Stomach (tissue), 9 donors: ENCODE measurements around the gene LIME1. TPM values are rescaled to one million over a fixed set of nuclear protein-coding genes. Genes with fewer than 3 reads are reported as not detected.

Source experiments
- DNase-seq, 2 donors: peaks; one replicate each; pipeline versions ENCODE4 v3.0.0 to v3.0.0-alpha.2; 2013 to 2019
- H3K27ac ChIP-seq, 5 donors: fragments of 200-600 bp in 4 of 5; sonication (generic) in 4 of 5; one replicate each; pipeline ENCODE4 v1.5.1; 2013 to 2019; ENCODE audit warnings: mild to moderate bottlenecking in 1 of 5, moderate library complexity in 1 of 5
- H3K27me3 ChIP-seq, 3 donors: fragments of 200-600 bp; sonication (generic); one replicate each; pipeline ENCODE4 v1.5.1; 2017 to 2019; ENCODE audit warnings: mixed run types in 1 of 3
- H3K36me3 ChIP-seq, 4 donors: fragments of 200-600 bp; sonication (generic); 1 replicate in 3 of 4; 2 replicates in 1 of 4; pipeline ENCODE4 v1.5.1; 2016 to 2019
- H3K4me1 ChIP-seq, 4 donors: fragments of 200-600 bp; sonication (generic); one replicate each; pipeline ENCODE4 v1.5.1; 2016 to 2019
- H3K4me3 ChIP-seq, 4 donors: fragments of 200-600 bp; sonication (generic) in 3 of 4; one replicate each; pipeline ENCODE4 v1.5.1; 2016 to 2019; ENCODE audit warnings: mild to moderate bottlenecking in 1 of 4
- H3K9me3 ChIP-seq, 4 donors: fragments of 200-600 bp; sonication (generic); one replicate each; pipeline ENCODE4 v1.5.1; 2016 to 2019
- EP300 ChIP-seq: sonication (generic); formaldehyde crosslinking; IDR thresholded peaks from one replicate; pipeline ENCODE4 v1.6.1; 2017; ENCODE audit warnings: antibody characterized with exemption
- POLR2A ChIP-seq, 4 donors: fragments of 450-650 bp; IDR thresholded peaks; one replicate each; pipeline ENCODE4 v1.6.1; 2016; ENCODE audit warnings: antibody characterized with exemption in 4 of 4, control low read depth in 2 of 4, mild to moderate bottlenecking in 1 of 4, moderate library complexity in 1 of 4
- POLR2AphosphoS5 ChIP-seq, 3 donors: sonication (generic); formaldehyde crosslinking; IDR thresholded peaks; one replicate each; pipeline ENCODE4 v1.6.1; 2016; ENCODE audit warnings: antibody characterized with exemption in 3 of 3
- WGBS, 5 donors: extraction: QIAGEN DNeasy Blood & Tissue Kit in 3 of 5; methylation state at CpG; one replicate each; pipeline versions ENCODE4 v1.1.5 to v1.1.7; 2013 to 2018; 5-methylcytosine and 5-hydroxymethylcytosine counted together
- intact Hi-C: fragments of 100-400 bp; cut with DNase I; formaldehyde crosslinking; loops from one replicate; pipeline ENCODE4 v1.15.1; 2023; ENCODE audit warnings: low total_unique reads
- polyA plus RNA-seq, 3 donors: library from polyadenylated mRNA; stranded (reverse); fragments of 200-250 nt; gene quantifications; one replicate each; pipeline ENCODE4 v1.2.3, GENCODE V29; 2013
- total RNA-seq, 5 donors: library from RNA; depleted of rRNA; stranded (reverse); fragments of >200 nt; gene quantifications; one replicate each; pipeline versions ENCODE4 v1.1.0 to v1.2.3, GENCODE V29; 2014 to 2016
- TF ChIP-seq, protein P1 (sequence below), 7 experiments: fragments of 450-650 bp in 4 of 7; fragments of 200-600 bp in 3 of 7; sonication (generic) in 3 of 7; IDR thresholded peaks; one replicate each; pipeline ENCODE4 v1.5.1; 2016 to 2019; ENCODE audit warnings: antibody characterized with exemption in 7 of 7, control low read depth in 2 of 7, mild to moderate bottlenecking in 1 of 7
- donor health status: healthy with polysubstance abuse.
- donor health status: Bipolar disorder and iron deficiency.
- donor health status: healthy.

LIME1 gene
- total and polyA plus RNA-seq, 8 donors: 3.6 to 117 (median 18.5) TPM

DNA sequence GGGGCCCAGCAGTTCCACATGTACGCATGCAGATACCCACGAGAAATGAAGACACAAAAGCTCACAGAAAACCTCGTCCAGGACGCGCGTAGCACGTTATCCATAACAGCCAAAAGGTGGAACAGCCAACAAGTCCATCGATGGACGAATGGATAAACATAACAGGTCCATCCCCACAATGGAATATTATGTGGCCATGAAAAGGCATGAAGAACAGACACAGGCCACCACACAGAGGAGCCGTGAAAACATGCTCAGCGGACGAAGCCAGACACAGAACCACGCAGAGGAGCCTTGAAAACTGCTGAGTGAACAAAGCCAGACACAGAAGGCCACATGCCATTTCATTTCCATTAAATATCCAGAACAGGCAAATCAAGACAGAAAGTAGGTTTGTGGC is 41.1 kb downstream of the LIME1 start:
- Histone ChIP-seq H3K9me3 (no peaks in the 10 kb centered on the region), H3K4me1 (peaks cover 8 to 19% (median 13%) of the 10 kb centered on the region in 4 donors), H3K36me3 (no peaks in the 10 kb centered on the region), H3K27ac (no peak overlapping the region), H3K27me3 (peaks cover 0 to 13% (median 3%) of the 10 kb centered on the region in 3 donors), H3K4me3 (no peak overlapping the region)
- intact Hi-C loops: no loop called here
- no peak for DNase-seq
- WGBS, 5 donors: 93 to 96% (median 95%) methylated on average over 13 of the region's 13 CpGs
- TF ChIP-seq POLR2A (IDR thresholded peaks at IDR 0.05) (no peak), POLR2AphosphoS5 (IDR thresholded peaks at IDR 0.05) (no peak), EP300 (no peak)
- TF ChIP-seq, protein P1, sequence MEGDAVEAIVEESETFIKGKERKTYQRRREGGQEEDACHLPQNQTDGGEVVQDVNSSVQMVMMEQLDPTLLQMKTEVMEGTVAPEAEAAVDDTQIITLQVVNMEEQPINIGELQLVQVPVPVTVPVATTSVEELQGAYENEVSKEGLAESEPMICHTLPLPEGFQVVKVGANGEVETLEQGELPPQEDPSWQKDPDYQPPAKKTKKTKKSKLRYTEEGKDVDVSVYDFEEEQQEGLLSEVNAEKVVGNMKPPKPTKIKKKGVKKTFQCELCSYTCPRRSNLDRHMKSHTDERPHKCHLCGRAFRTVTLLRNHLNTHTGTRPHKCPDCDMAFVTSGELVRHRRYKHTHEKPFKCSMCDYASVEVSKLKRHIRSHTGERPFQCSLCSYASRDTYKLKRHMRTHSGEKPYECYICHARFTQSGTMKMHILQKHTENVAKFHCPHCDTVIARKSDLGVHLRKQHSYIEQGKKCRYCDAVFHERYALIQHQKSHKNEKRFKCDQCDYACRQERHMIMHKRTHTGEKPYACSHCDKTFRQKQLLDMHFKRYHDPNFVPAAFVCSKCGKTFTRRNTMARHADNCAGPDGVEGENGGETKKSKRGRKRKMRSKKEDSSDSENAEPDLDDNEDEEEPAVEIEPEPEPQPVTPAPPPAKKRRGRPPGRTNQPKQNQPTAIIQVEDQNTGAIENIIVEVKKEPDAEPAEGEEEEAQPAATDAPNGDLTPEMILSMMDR (IDR thresholded peaks at IDR 0.05): no peak

DNA sequence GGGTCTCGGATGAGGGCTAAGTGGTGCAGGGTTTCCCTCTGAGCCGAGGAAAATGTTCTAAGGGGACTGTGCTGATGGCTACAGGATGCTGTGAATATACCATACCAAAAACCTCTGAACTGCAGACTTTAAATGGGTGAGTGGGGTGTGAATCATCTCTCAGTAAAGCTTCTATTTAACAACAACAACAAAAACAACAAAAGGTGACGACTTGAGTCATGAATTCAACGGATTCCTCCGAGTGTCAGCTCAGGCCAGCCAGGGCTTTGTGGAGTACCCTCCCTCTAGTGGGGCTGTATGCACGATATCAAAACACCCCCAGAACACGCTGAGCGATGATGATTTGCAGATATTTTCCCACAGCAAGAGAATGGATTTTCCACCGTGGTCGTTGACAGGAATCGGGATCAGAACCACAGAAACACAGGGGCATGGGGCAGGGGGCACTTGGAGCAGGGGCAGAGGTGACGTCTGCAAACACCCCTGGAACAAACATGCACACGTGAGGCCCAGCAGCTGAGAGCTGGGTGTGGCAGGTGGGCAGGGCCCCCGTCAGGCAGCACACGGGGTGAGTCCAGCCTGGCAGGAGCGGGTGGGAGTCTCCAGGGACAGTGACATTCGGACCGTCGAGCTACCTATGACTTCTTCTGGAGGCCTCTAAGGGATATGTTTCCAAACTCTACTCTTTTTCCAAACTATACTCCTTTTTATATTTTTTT is 41.7 kb downstream of the LIME1 start:
- Histone ChIP-seq H3K9me3 (no peaks in the 10 kb centered on the region), H3K4me3 (no peak overlapping the region), H3K4me1 (peaks cover 8 to 17% (median 11%) of the 10 kb centered on the region in 4 donors), H3K36me3 (no peaks in the 10 kb centered on the region), H3K27ac (no peak overlapping the region), H3K27me3 (peaks cover 0 to 13% (median 3%) of the 10 kb centered on the region in 3 donors)
- 48 to 58% (median 54%) methylated on average over 18 to 19 of the region's 19 CpGs for WGBS, 5 donors
- DNase-seq: no peak
- intact Hi-C loops: no loop called here
- no peak for TF ChIP-seq EP300
- TF ChIP-seq POLR2A (IDR thresholded peaks at IDR 0.05): no peak
- TF ChIP-seq POLR2AphosphoS5 (IDR thresholded peaks at IDR 0.05): no peak
- TF ChIP-seq, protein P1 (IDR thresholded peaks at IDR 0.05): no peak

DNA sequence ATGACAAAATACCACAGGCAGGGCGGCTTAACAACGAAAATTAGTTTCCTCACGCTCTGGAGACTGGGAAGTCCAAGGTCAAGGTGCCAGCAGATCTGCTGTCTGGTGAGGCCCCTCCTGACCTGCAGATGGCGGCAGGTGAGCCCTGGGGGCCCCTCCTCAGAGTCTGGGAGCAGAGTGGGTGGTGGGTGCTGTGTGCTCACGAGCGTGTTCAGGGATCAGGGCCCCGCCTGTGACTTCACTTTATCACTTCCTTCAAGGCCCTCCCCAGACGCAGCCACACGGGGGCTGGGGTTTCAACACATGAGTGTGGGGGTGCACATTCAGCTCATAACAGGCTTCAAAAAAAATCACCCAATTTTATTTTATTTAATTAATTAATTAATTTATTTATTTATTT is 42.4 kb downstream of the LIME1 start:
- intact Hi-C loops: no loop called here
- TF ChIP-seq, protein P1 (IDR thresholded peaks at IDR 0.05): no peak
- TF ChIP-seq EP300: no peak
- Histone ChIP-seq H3K4me1 (peaks cover 8 to 15% (median 11%) of the 10 kb centered on the region in 4 donors), H3K4me3 (no peak overlapping the region), H3K27me3 (peaks cover 0 to 10% (median 3%) of the 10 kb centered on the region in 3 donors), H3K36me3 (peaks cover 0 to 3% (median 0%) of the 10 kb centered on the region in 4 donors), H3K9me3 (no peaks in the 10 kb centered on the region), H3K27ac (no peak overlapping the region)
- no peak for DNase-seq
- 71 to 80% (median 74%) methylated on average over 9 of the region's 9 CpGs for WGBS, 5 donors

DNA sequence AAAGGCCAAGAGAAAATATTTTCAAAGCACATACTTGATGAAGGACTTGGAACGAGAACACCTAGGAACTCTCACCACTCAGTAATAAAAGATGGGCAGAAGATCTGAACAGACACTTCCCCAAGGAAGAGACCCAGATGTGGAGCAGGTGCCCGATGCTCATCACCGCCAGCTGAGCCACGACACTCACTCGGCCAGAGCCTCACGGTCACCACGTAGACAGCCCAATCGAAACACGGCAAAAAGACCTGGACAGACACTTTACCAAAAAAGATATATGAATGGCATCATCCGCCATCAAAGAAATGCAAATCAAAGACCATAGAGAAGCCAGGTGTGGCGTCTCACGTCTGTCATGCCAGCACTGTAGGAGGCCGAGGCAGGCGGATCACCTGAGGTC is 44.7 kb downstream of the LIME1 start:
- intact Hi-C loops: no loop called here
- Histone ChIP-seq H3K36me3 (peaks cover 0 to 5% (median 0%) of the 10 kb centered on the region in 4 donors), H3K27me3 (no peaks in the 10 kb centered on the region), H3K27ac (no peak overlapping the region), H3K9me3 (no peaks in the 10 kb centered on the region), H3K4me3 (no peak overlapping the region), H3K4me1 (peaks cover 0 to 3% (median under 1%) of the 10 kb centered on the region in 4 donors)
- TF ChIP-seq, protein P1 (IDR thresholded peaks at IDR 0.05): no peak
- no peak for TF ChIP-seq POLR2A (IDR thresholded peaks at IDR 0.05)
- TF ChIP-seq EP300: no peak
- no peak for TF ChIP-seq POLR2AphosphoS5 (IDR thresholded peaks at IDR 0.05)
- WGBS, 5 donors: 88 to 92% (median 91%) methylated on average over 14 of the region's 14 CpGs
- DNase-seq: no peak
